Activated gamma-delta T cell treated with anti-CD3 and anti-CD28 coated beads, Interleukin-2, amount 50 U/mL, for 16 hours (primary cell): ENCODE data around the gene BAZ2B.

Source experiments
- DNase-seq: peaks from one replicate; pipeline ENCODE4 v3.0.0-alpha.2; 2020; ENCODE audit warnings: low read depth

The BAZ2B gene

DNA sequence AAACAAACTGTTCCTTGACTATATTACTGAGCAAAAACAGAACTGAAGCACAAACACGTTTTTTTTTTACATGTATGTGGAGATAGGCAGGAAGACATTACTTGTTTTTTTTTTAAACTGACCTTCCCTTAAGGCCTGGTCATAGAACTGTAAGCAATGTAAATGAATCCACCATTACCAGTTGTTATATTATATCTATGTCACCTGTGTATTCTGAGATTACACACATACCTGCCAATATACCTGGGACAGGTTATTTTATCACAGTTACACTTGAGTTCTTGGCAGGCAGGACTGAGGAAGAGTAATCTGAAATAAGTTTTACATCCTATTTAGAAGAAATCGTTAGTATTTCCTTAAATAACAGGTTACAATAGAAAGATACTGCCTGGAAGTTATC lies 155.3 kb downstream of the BAZ2B start:
- DNase-seq = no peak

DNA sequence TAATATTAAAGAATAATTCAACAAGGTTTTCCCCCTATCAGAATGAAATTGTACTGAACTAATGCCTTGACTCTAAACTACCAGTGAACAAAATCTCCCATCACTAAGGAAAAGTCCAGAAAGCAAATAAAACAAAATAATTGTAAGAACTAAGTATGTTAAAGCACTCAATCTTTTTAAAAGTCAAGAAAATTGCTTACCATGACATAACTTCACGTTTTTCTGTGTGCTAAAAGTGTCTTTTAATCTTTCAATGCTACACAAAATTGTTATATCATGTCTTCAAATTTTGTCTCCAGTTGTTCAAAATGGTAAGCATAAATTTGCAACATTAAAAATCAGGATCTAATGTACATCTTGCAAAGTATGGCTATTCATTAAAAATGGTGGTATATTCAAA lies 156.1 kb downstream of the BAZ2B start:
- DNase-seq = no peak

GRCh38 chr2:159459279-159459678 lies 157.1 kb downstream of the BAZ2B start:
- no peak for DNase-seq

GRCh38 chr2:159457589-159457988 lies 158.8 kb downstream of the BAZ2B start:
- DNase-seq = no peak

DNA sequence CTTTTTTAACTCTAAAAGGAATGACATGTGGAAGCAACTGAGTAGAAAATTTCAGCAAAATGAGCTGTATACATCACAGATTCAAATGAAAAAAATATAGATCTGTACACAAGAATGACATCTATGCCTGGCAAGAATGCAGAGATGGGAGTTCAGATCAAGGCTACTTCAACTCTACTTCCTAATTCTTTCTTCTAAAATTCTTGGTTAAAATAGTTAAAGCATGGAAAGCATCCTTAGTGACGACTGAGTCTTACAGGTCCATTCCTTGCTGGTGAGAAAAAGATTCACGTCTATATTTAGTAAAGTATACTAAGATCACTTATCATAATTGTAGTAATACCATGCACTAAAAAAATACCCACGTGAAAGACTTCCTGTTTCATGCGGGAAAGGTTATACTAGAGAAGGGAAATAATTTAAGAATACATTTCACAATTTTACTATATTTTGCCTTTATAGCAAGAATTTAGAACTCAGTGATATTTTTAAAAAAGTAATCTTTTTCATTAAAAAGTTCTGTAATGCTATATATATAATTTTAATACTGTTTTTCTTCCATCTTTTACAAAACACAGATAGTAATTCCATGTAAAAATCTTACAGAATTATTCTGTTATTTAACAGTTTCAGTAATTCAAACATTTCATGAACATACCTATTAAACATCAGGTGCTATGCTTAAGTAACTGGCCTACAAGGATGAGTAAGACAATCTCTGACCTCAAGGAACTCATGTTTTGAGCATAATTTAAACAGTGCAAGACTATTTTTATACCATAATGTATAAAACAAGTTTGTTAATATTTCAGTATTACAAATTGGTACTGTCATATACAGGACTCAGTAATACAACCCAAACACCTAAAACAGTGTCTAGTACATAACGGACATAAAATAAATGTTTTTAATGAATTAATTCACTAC lies 159.6 kb downstream of the BAZ2B start:
- no peak for DNase-seq

- no peak for DNase-seq
Observed at GRCh38 chr2:159455330-159455918, 160.9 kb downstream of the BAZ2B start.

DNA sequence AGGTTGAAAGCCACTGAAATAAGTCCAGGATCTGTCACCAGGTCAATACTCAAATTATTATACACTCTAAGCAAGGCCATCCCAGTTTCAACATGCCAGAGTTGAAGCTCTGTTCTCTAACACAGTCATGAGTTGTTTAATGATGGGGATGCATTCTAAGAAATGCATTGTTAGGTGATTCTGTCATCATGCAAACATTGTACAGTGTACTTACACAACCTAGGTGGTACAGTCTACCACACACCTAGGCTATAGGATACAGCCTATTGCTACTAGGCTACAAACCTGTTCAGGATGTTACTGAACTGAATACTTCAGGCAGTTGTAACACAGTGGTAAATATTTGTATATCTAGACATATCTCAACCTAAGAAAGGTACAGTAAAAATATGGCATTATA lies 162.2 kb downstream of the BAZ2B start:
- DNase-seq = no peak

DNA sequence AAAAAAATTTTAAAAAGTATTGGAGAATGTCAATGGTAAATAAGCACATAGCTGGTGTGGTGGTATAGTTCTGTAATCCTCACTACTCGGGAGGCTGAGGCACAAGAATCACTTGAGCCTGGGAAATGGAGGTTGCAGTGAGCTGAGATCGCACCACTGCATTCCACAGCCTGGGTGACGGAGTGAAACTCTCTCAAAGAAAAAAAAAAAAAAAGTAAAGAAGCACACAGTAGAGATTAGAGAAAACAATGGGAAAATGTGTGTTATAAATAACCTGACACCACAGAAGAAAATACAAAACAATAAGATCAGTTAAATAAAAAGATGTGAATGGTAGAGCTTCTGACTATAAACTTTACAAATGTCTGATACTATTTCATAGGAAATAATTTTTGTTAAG lies 166.2 kb downstream of the BAZ2B start:
- DNase-seq = no peak

DNA sequence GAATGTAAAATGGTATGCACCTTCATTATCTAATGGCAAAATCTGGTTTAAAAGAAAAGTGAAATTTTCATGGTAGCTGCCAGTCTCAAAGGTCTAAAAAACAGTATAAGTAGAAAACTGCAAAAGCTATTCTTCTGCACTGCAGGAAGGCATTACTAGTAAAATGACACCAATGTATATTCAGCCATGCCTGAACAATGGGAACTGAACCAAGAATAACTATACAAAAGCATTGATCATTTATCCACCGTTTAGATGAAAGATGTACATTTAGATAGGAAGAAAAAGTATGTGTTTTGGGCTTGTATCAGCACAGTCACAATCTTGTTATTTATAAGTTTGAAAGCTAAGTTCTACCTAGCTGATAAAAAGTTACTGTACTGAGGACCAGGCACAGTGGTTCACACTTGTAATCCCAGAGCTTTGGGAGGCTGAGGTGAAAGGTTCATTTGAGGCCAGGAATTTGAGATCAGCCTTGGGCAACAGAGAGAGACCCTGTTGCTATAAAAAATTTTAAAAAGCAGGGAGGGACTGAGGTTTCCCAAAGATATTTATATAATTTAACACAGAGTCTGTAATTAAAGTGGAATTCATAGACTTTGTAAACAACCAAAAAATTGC lies 166.7 kb downstream of the BAZ2B start:
- no peak for DNase-seq

- no peak for DNase-seq
Observed at GRCh38 chr2:159446817-159447216, 169.5 kb downstream of the BAZ2B start.

DNA sequence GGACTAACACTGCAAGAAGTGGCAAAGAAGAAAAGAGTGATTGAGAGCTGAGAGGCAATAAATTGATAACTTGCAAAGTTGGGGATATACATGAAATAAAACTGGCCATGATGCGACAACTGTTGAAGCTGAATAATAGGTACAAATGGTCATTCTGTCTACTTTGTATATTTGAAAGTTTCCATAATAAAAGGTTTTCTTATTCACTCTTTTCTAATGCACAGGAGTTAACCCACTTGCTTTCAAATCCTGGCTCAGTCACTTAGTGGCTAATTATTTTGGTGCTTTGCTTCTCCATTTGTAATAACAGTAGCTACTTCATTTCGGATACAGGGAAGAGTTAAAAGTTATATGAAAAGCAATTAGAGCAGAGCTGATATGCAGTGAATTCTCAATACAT lies 170.1 kb downstream of the BAZ2B start:
- no peak for DNase-seq

- DNase-seq = no peak
Observed at GRCh38 chr2:159445307-159445706, 171.0 kb downstream of the BAZ2B start.

DNA sequence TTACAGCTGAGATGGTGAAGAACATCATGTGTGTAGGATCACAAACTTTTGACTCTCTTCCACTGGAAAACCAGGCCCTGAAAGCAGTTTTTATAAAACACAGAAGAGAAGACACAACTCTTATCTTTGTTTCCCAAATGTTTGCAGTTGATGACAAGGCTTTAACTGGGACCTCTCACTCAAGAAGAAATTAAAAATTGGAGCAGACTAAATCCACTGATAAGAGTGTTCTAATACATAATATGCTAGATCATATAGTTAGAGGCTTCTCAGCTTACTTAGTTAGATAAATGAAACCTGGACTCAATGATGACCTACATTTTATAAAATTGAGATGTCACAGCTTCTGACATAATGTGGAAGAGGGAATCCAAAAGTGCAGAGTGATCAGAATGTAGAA lies 171.6 kb downstream of the BAZ2B start:
- no peak for DNase-seq

GRCh38 chr2:159442159-159442852 lies 174.0 kb downstream of the BAZ2B start:
- no peak for DNase-seq

GRCh38 chr2:159441182-159441581 lies 175.2 kb downstream of the BAZ2B start:
- no peak for DNase-seq

- DNase-seq = no peak
Observed at GRCh38 chr2:159439421-159439820, 176.9 kb downstream of the BAZ2B start.

GRCh38 chr2:159438720-159439353 lies 177.5 kb downstream of the BAZ2B start:
- DNase-seq = no peak

- DNase-seq = no peak
Observed at GRCh38 chr2:159438284-159438683, 178.1 kb downstream of the BAZ2B start.

DNA sequence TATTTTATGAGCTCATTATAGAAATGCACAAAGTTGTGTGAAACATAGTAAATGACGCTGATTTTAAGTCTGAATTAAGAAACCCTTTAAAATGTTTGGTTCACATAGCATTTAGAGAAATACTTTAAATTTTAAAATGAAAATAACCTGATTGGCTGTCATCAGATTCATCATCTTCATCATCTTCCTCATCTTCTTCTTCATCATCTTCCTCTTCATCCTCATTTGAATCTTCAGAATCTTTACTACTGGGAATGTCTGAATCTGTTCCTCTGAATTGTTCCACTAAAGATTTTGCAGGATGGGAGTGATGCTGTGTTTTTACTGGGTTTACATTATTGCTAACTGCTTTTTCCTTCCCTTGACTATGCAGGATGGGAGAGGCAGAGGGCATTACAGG lies 183.7 kb downstream of the BAZ2B start:
- no peak for DNase-seq

GRCh38 chr2:159427048-159427447 lies 189.3 kb downstream of the BAZ2B start:
- DNase-seq = no peak

DNA sequence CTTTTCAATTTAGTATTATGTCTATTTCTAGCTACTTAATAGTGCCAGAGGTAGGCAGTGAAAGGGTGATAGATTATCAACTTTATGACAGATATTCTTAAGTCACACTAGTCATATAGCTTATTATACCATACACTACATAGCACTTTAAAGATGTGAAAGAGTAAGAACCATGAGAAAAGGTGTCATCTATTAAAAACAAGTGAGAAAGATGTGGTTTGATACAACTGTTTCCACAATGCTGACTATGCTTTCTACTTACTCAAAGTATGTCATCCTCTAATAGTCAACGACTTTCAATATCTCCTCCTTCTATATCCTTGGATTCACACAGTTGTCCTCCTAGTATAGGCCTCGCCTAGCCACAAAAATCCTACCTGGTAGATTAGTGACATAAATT lies 196.9 kb downstream of the BAZ2B start:
- DNase-seq = no peak

GRCh38 chr2:159411460-159411859 lies 204.9 kb downstream of the BAZ2B start:
- no peak for DNase-seq
